Activated naive CD4-positive, alpha-beta T cell treated with anti-CD3 and anti-CD28 coated beads, Interleukin-2, amount 10 ng/mL, durations not matched to agents 5 hours and 36 hours (primary cell): ENCODE data around the gene SPINK9. TPM values are rescaled to one million over a fixed set of nuclear protein-coding genes. Genes with fewer than 3 reads are reported as not detected.

Experiments
- total RNA-seq, 2 experiments: library from RNA; stranded (reverse); gene quantifications; one replicate each; pipeline ENCODE4 v1.2.3, GENCODE V29; 2021

The SPINK9 gene, protein sequence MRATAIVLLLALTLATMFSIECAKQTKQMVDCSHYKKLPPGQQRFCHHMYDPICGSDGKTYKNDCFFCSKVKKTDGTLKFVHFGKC
- not detected for total RNA-seq

GRCh38 chr5:148335259-148335658, at the start of gene SPINK9:
Gene SPINK9 (plus strand): TSS chr5:148335559. CDS start chr5:148335614, 55 bp downstream.

DNA sequence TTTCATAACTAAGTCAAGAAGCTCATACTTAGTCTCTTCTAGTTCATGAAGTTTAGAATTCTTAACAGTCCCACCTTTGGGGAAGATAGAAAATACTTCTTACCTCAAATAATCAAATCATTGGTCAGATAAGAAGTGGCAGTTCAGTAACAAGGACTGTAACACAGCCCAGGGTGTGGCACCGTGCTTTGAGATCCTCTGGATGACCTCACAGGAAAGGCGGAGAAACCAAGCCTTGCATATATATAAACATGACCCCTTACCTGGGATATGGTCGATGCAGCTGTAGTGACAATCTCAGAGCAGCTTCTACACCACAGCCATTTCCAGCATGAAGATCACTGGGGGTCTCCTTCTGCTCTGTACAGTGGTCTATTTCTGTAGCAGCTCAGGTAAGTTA, 23.2 kb upstream of the SPINK9 start, which contains the start of gene SPINK7:
Gene SPINK7 (plus strand): TSS at position 271 of the 400 bp plus-strand sequence. CDS start 61 bp downstream, at position 332.

DNA sequence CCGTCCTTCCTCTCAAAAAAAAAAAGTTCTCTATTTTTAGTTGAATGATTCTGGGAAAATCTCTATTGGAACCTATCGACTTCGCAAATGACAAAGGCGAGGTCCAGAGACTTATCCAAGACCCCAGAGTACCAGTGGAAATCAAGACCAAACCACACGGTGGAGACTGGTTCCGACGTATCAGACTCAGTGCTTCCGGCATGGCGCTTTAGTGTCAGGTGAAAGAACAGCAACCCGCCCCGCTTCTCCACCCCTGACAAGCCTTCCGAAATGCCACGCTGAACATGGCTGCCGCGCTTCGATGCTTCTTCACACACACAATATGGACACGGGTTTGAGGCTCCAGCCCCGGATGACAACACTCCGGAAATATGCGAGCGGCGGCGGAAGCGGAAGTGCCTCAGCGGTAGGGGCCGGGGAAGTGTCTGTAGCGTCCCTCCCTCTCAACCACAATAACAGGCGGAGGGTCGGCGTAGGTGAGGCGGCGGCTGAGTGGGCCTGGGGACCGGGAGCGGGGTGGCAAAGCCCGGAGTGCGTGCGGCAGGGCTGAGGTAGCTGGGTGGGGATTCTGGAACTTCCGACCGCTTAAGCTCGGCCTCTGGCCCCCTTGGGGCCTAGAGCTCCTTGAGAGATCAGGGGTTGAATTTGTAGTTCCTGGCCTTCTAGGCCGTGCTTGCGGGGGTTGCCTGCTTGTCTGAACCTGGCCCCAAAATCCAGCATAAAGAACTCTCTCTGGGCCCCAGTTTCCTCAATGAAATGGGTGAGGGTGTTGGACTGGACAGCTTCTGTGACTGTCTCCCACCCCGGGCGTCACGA, 48.4 kb downstream of the SPINK9 start, which contains the start of gene FBXO38:
Gene FBXO38 (plus strand): TSS at position 395 of the 816 bp plus-strand sequence. CDS start 10,819 bp downstream, outside the sequence.

Other genes starting within 250 kb of the SPINK9 start
- not detected for gene SPINK14, start 167.0 kb upstream of the SPINK9 start, total RNA-seq
- gene SPINK6, start 132.5 kb upstream of the SPINK9 start, total RNA-seq = not detected
- not detected for gene MARCOL, start 97.0 kb upstream of the SPINK9 start, total RNA-seq
- gene SPINK13, start 66.8 kb upstream of the SPINK9 start, total RNA-seq = not detected
- not detected for gene SPINK7, start 23.1 kb upstream of the SPINK9 start, total RNA-seq
- gene FBXO38, start 48.4 kb downstream of the SPINK9 start, total RNA-seq = 10 to 100 TPM; 56.6 to 59.6 TPM